CD14-positive monocyte (primary cell): ENCODE results near the gene TPSG1. TPM values are rescaled to one million over a fixed set of nuclear protein-coding genes. Genes with fewer than 3 reads are reported as not detected.

ENCODE experiments used
- DNase-seq, 3 donors: peaks; one replicate each; pipeline ENCODE4 v3.0.0-alpha.2; 2011 to 2022
- H2AFZ ChIP-seq: 2 replicates; pipeline ENCODE4 v1.6.0; 2012; ENCODE audit warnings: mild to moderate bottlenecking, low read depth, low read length, inconsistent platforms; ENCODE audit not compliant: insufficient read depth, poor library complexity, severe bottlenecking
- H3K27ac ChIP-seq, 2 donors: 1 replicate in 1 of 2; 2 replicates in 1 of 2; pipeline ENCODE4 v1.5.1; 2012 to 2013; ENCODE audit warnings: low read length in 2 of 2, control low read depth in 1 of 2, inconsistent platforms in 1 of 2, low read depth in 1 of 2, mild to moderate bottlenecking in 1 of 2
- H3K27me3 ChIP-seq, 2 donors: one replicate each; pipeline versions ENCODE4 v1.6.0 to v1.6.1; 2011 to 2013; ENCODE audit warnings: low read length in 2 of 2; ENCODE audit not compliant: control insufficient read depth in 2 of 2, insufficient read depth in 2 of 2
- H3K36me3 ChIP-seq, 2 donors: replicated peaks in 1 of 2; 1 replicate in 1 of 2; 2 replicates in 1 of 2; pipeline versions ENCODE4 v1.5.1 to v1.6.1; 2012 to 2013; ENCODE audit warnings: low read length in 2 of 2, control low read depth in 1 of 2, inconsistent platforms in 1 of 2, mild to moderate bottlenecking in 1 of 2; ENCODE audit not compliant: insufficient read depth in 2 of 2, control insufficient read depth in 1 of 2
- H3K4me1 ChIP-seq, 2 donors: 1 replicate in 1 of 2; 2 replicates in 1 of 2; pipeline versions ENCODE4 v1.5.1 to v1.6.1; 2012 to 2013; ENCODE audit warnings: low read length in 2 of 2, control low read depth in 1 of 2, inconsistent platforms in 1 of 2, mild to moderate bottlenecking in 1 of 2, moderate library complexity in 1 of 2; ENCODE audit not compliant: insufficient read depth in 2 of 2, control insufficient read depth in 1 of 2
- H3K4me2 ChIP-seq: replicated peaks from 2 replicates; pipeline ENCODE3; 2012; ENCODE audit warnings: low read length, moderate library complexity, mild to moderate bottlenecking; ENCODE audit not compliant: poor library complexity, severe bottlenecking; ENCODE audit errors: extremely low read depth
- H3K4me3 ChIP-seq, 3 experiments: fragments of 200-600 bp in 1 of 3; sonication (generic) in 1 of 3; replicated peaks in 1 of 3; 1 replicate in 2 of 3; 2 replicates in 1 of 3; pipeline ENCODE4 v1.5.1; 2011 to 2013; ENCODE audit warnings: low read length in 3 of 3, mild to moderate bottlenecking in 3 of 3, control low read depth in 2 of 3, low read depth in 2 of 3, inconsistent platforms in 1 of 3, moderate library complexity in 1 of 3
- H3K79me2 ChIP-seq: 2 replicates; pipeline ENCODE4 v1.6.0; 2012; ENCODE audit warnings: mild to moderate bottlenecking, control low read depth, inconsistent platforms, low read length, moderate library complexity; ENCODE audit not compliant: insufficient read depth
- H3K9ac ChIP-seq: 2 replicates; pipeline ENCODE4 v1.6.0; 2017; ENCODE audit warnings: low read length, mild to moderate bottlenecking; ENCODE audit not compliant: insufficient read depth, poor library complexity, severe bottlenecking
- H3K9me3 ChIP-seq, 2 donors: replicated peaks in 1 of 2; 1 replicate in 1 of 2; 2 replicates in 1 of 2; pipeline versions ENCODE4 v1.5.1 to v1.6.1; 2012 to 2013; ENCODE audit warnings: low read length in 2 of 2, control low read depth in 1 of 2; ENCODE audit not compliant: control insufficient read depth in 1 of 2, insufficient read depth in 1 of 2
- H4K20me1 ChIP-seq: 2 replicates; pipeline ENCODE4 v1.6.0; 2012; ENCODE audit warnings: mild to moderate bottlenecking, low read length, control low read depth, moderate library complexity; ENCODE audit not compliant: insufficient read depth
- H3K27ac Mint-ChIP-seq, 7 donors: one replicate each; pipeline ENCODE4 v1.8.0; 2020; ENCODE audit warnings: mild to moderate bottlenecking in 7 of 7, mixed read lengths in 7 of 7, moderate library complexity in 6 of 7, inconsistent platforms in 2 of 7
- H3K27me3 Mint-ChIP-seq, 3 donors: one replicate each; pipeline ENCODE4 v1.8.0; 2021 to 2022; ENCODE audit warnings: low read depth in 3 of 3, mild to moderate bottlenecking in 3 of 3, mixed read lengths in 3 of 3, moderate library complexity in 3 of 3, inconsistent platforms in 1 of 3
- H3K36me3 Mint-ChIP-seq, 2 donors: one replicate each; pipeline ENCODE4 v1.8.0; 2020; ENCODE audit warnings: mixed read lengths in 2 of 2, inconsistent platforms in 1 of 2, mild to moderate bottlenecking in 1 of 2
- H3K4me1 Mint-ChIP-seq: one replicate; pipeline ENCODE4 v1.8.0; 2020; ENCODE audit warnings: mild to moderate bottlenecking, mixed read lengths
- H3K4me3 Mint-ChIP-seq, 2 donors: one replicate each; pipeline ENCODE4 v1.8.0; 2020; ENCODE audit warnings: mild to moderate bottlenecking in 2 of 2, mixed read lengths in 2 of 2, moderate library complexity in 1 of 2
- H3K9me3 Mint-ChIP-seq, 7 donors: one replicate each; pipeline ENCODE4 v1.8.0; 2020 to 2022; ENCODE audit warnings: mixed read lengths in 7 of 7, mild to moderate bottlenecking in 6 of 7, moderate library complexity in 6 of 7, inconsistent platforms in 2 of 7
- CTCF ChIP-seq: fragments of 200-600 bp; IDR thresholded peaks from one replicate; pipeline ENCODE4 v1.8.0; 2022; ENCODE audit warnings: antibody characterized with exemption, mild to moderate bottlenecking
- WGBS: methylation state at CpG from one replicate; pipeline ENCODE4 v1.1.5; 2013; ENCODE audit warnings: missing lambda C conversion rate; ENCODE audit not compliant: insufficient coverage; 5-methylcytosine and 5-hydroxymethylcytosine counted together
- intact Hi-C, 2 donors: fragments of 100-400 bp; cut with micrococcal nuclease; formaldehyde crosslinking; loops; one replicate each; pipeline versions ENCODE4 v1.15.0 to v1.15.1; 2023
- polyA plus RNA-seq, 3 donors: library from polyadenylated mRNA; depleted of rRNA in 1 of 3; unstranded in 2 of 3; stranded (reverse) in 1 of 3; fragments of 300-500 nt in 2 of 3; fragments of >200 nt in 1 of 3; fragmentation: Illumina TruSeq in 2 of 3; gene quantifications; 1 replicate in 2 of 3; 2 replicates in 1 of 3; pipeline ENCODE4 v1.2.3, GENCODE V29; 2012 to 2021

The TPSG1 gene
- polyA plus RNA-seq, 3 donors: not detected

GRCh38 chr16:1201444-1201843, 23.6 kb downstream of the TPSG1 start:
- no peak overlapping the region for H3K4me2 ChIP-seq
- intact Hi-C loops: no loop called here
- no peak overlapping the region for H3K9ac ChIP-seq
- no peaks in the 10 kb centered on the region for H3K4me1 Mint-ChIP-seq
- H3K79me2 ChIP-seq: no peaks in the 10 kb centered on the region
- H3K9me3 Mint-ChIP-seq: peaks cover 2 to 17% (median 9%) of the 10 kb centered on the region in 7 donors
- 95% methylated on average over 25 of the region's 25 CpGs for WGBS
- H2AFZ ChIP-seq: no peak overlapping the region
- H4K20me1 ChIP-seq: no peaks in the 10 kb centered on the region
- H3K4me1 ChIP-seq: no peaks in the 10 kb centered on the region
- H3K9me3 ChIP-seq: peaks cover 0 to 6% of the 10 kb centered on the region in 2 donors
- no peak for TF ChIP-seq CTCF
- no peak overlapping the region for H3K4me3 ChIP-seq
- H3K27me3 Mint-ChIP-seq: no peaks in the 10 kb centered on the region
- H3K27ac Mint-ChIP-seq: no peak overlapping the region
- H3K4me3 Mint-ChIP-seq: no peak overlapping the region
- no peaks in the 10 kb centered on the region for H3K27me3 ChIP-seq
- no peaks in the 10 kb centered on the region for H3K36me3 Mint-ChIP-seq
- no peaks in the 10 kb centered on the region for H3K36me3 ChIP-seq
- H3K27ac ChIP-seq: no peak overlapping the region
- DNase-seq: no peak

DNA sequence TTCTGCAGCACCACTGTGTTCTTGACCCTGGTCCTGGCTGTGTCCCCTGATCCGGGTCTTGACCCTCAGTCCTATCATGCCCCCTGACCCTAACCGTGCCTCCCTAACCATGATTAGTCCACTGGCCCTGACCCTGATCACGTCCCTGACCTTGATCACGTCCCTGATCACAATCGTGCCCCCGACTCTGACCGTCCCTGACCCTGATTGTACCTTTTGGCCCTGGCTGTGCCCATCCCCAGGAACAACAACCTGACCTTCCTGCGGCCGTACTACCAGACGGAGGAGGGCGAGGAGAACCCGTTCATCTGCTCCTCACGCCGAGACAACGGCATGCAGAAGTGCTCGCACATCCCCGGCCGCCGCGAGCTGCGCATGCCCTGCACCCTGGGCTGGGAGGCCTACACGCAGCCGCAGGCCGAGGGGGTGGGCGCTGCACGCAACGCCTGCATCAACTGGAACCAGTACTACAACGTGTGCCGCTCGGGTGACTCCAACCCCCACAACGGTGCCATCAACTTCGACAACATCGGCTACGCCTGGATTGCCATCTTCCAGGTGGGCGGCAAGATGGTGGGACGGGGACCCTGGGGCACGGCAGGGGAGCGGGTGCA, 24.9 kb downstream of the TPSG1 start:
- Histone ChIP-seq H2AFZ (no peak overlapping the region), H3K4me3 (no peak overlapping the region), H3K4me1 (no peaks in the 10 kb centered on the region), H3K9me3 (peaks cover 0 to 6% of the 10 kb centered on the region in 2 donors), H3K4me2 (no peak overlapping the region), H3K27me3 (no peaks in the 10 kb centered on the region), H3K79me2 (no peaks in the 10 kb centered on the region), H3K27ac (no peak overlapping the region), H3K36me3 (no peaks in the 10 kb centered on the region), H4K20me1 (no peaks in the 10 kb centered on the region), H3K9ac (no peak overlapping the region)
- TF ChIP-seq CTCF: no peak
- Mint-ChIP-seq H3K36me3 (no peaks in the 10 kb centered on the region), H3K9me3 (peaks cover 2 to 17% (median 9%) of the 10 kb centered on the region in 7 donors), H3K4me3 (no peak overlapping the region), H3K4me1 (no peaks in the 10 kb centered on the region), H3K27ac (peak overlapping the region in 1 of 7 donors; percentile 12), H3K27me3 (peaks cover 0 to 4% (median 2%) of the 10 kb centered on the region in 3 donors)
- intact Hi-C loops: no loop called here
- no peak for DNase-seq
- 96% methylated on average over 33 of the region's 38 CpGs for WGBS
